ENCODE measurements around the gene JAK1. TPM values are rescaled to one million over a fixed set of nuclear protein-coding genes. Genes with fewer than 3 reads are reported as not detected.

JAK1 gene
- total RNA-seq, 1 donor from 2014 or later, result 43.3 TPM

GRCh38 chr1:64801851-64802523 is 164.4 kb downstream of the JAK1 start:
- ATAC-seq (no peak), DNase-seq (ENCODE audit: low spot score) (no peak)

- ATAC-seq (no peak), DNase-seq (ENCODE audit: low spot score) (no peak)
These were observed 167.5 kb downstream of the JAK1 start for GRCh38 chr1:64798872-64799271.

GRCh38 chr1:64790832-64791487 is 175.4 kb downstream of the JAK1 start:
- ATAC-seq (no peak), DNase-seq (ENCODE audit: low spot score) (no peak)

Other genes starting within 250 kb of the JAK1 start
- 0.43 TPM for gene RAVER2, start 221.5 kb downstream of the JAK1 start, total RNA-seq
- 153 TPM for gene AK4, start 181.7 kb upstream of the JAK1 start, total RNA-seq